GM12878 (cell line): ENCODE data around the gene GRIA4. TPM values are rescaled to one million over a fixed set of nuclear protein-coding genes. Genes with fewer than 3 reads are reported as not detected.

Experiments used
- ATAC-seq: fragments of 200-7000 bp; cut with Tn5 transposase; 3 replicates; pipeline ENCODE4 v1.9.1; 2020; ENCODE audit warnings: mild to moderate bottlenecking, moderate library complexity
- BruUV-seq: library from RNA; stranded (reverse); fragments of 400-500 nt; replicated peaks from 2 replicates; lab custom pipeline; 2021; lab: Mats Ljungman, UMichigan
- CTCF ChIA-PET: fragments of 300-600 bp; sonication (Branson Sonifier 250); formaldehyde crosslinking; extraction: SDS; loops from one replicate; lab custom pipeline; 2021; ENCODE audit warnings: inconsistent platforms; lab: Yijun Ruan, JAX
- POLR2A ChIA-PET: fragments of 350-600 bp; formaldehyde crosslinking; extraction: SDS; loops from one replicate; lab custom pipeline; 2021; ENCODE audit warnings: inconsistent platforms; lab: Charles Lee
- RAD21 ChIA-PET: fragments of 300-600 bp; sonication (Branson Sonifier 250); formaldehyde crosslinking; loops from one replicate; lab custom pipeline; 2023; ENCODE audit warnings: antibody characterized with exemption; ENCODE audit not compliant: unreplicated experiment; lab: Charles Lee
- SMC1A ChIA-PET: fragments of 300-600 bp; sonication (Branson Sonifier 250); formaldehyde crosslinking; loops from one replicate; lab custom pipeline; 2023; ENCODE audit not compliant: unreplicated experiment, uncharacterized antibody; lab: Charles Lee
- DNase-seq: peaks from one replicate; pipeline ENCODE4 v3.0.0-alpha.2; 2011; ENCODE audit warnings: low read depth, low spot score
- FAIRE-seq: peaks from 3 replicates; lab custom pipeline; 2011; peaks lifted over from hg19 to GRCh38; lab: Jason Lieb, UNC
- H2AFZ ChIP-seq: 2 replicates; pipeline ENCODE4 v1.6.0; 2011; ENCODE audit warnings: low read depth, low read length, control low read depth; ENCODE audit not compliant: control insufficient read depth
- H3K27ac ChIP-seq: 2 replicates; pipeline ENCODE4 v1.5.1; 2011; ENCODE audit warnings: control low read depth; ENCODE audit not compliant: control insufficient read depth, insufficient read depth
- H3K27me3 ChIP-seq, 2 experiments: replicated peaks in 1 of 2; 2 replicates each; pipeline versions ENCODE4 v1.6.0 to v1.6.1; 2011; ENCODE audit warnings: low read length in 1 of 2; ENCODE audit not compliant: control insufficient read depth in 2 of 2, insufficient read depth in 2 of 2
- H3K36me3 ChIP-seq, 2 experiments: 2 replicates each; pipeline ENCODE4 v1.5.1; 2011; ENCODE audit warnings: low read length in 1 of 2; ENCODE audit not compliant: control insufficient read depth in 2 of 2, insufficient read depth in 2 of 2
- H3K4me1 ChIP-seq: 2 replicates; pipeline ENCODE4 v1.6.1; 2011; ENCODE audit warnings: mild to moderate bottlenecking, low read length, moderate library complexity, mixed read lengths; ENCODE audit not compliant: control insufficient read depth, insufficient read depth
- H3K4me2 ChIP-seq: 2 replicates; pipeline ENCODE4 v1.6.0; 2011; ENCODE audit warnings: control low read depth; ENCODE audit not compliant: control insufficient read depth, insufficient read depth
- H3K4me3 ChIP-seq: fragments of 200-600 bp; sonication (generic); 2 replicates; pipeline ENCODE4 v1.5.1; 2016
- H3K79me2 ChIP-seq: 2 replicates; pipeline ENCODE4 v1.6.0; 2011; ENCODE audit warnings: low read length; ENCODE audit not compliant: control insufficient read depth, insufficient read depth
- H3K9ac ChIP-seq: 2 replicates; pipeline ENCODE4 v1.8.0; 2011; ENCODE audit warnings: low read length, control low read depth, mixed read lengths; ENCODE audit not compliant: control insufficient read depth, insufficient read depth
- H3K9me3 ChIP-seq: replicated peaks from 3 replicates; pipeline ENCODE4 v1.5.1; 2011; ENCODE audit warnings: mild to moderate bottlenecking, low read length; ENCODE audit not compliant: control insufficient read depth, insufficient read depth
- H4K20me1 ChIP-seq: 2 replicates; pipeline ENCODE4 v1.6.0; 2011; ENCODE audit not compliant: control insufficient read depth, insufficient read depth
- HDGF ChIP-seq: fragments of 450-650 bp; IDR thresholded peaks from 2 replicates; pipeline ENCODE4 v1.6.1; 2016; ENCODE audit warnings: antibody characterized with exemption
- NFYA ChIP-seq: IDR thresholded peaks from 2 replicates; pipeline ENCODE4 v1.6.1; 2011; ENCODE audit warnings: low read depth, mild to moderate bottlenecking, low read length, improper control_type of control experiment, borderline replicate concordance
- SUPT20H ChIP-seq: IDR thresholded peaks from 2 replicates; pipeline ENCODE4 v1.6.1; 2011; ENCODE audit warnings: low read depth, mild to moderate bottlenecking, low read length, moderate library complexity, borderline replicate concordance; ENCODE audit not compliant: control insufficient read depth
- ZNF687 ChIP-seq: fragments of 450-650 bp; IDR thresholded peaks from 2 replicates; pipeline ENCODE4 v1.6.1; 2017; ENCODE audit warnings: mild to moderate bottlenecking, moderate library complexity
- WGBS: methylation state at CpG from one replicate; pipeline ENCODE4 v1.1.6; 2016; ENCODE audit warnings: low lambda C conversion rate; ENCODE audit not compliant: insufficient replicate concordance, insufficient coverage; ENCODE audit errors: missing lambda C conversion rate; 5-methylcytosine and 5-hydroxymethylcytosine counted together
- in situ Hi-C: fragments of 300-500 bp; cut with MboI; formaldehyde crosslinking; loops from 9 replicates; pipeline ENCODE4 v1.14.3; 2018; ENCODE audit warnings: mixed read lengths
- intact Hi-C: fragments of 100-400 bp; cut with micrococcal nuclease; formaldehyde crosslinking; loops from one replicate; pipeline ENCODE4 v1.14.2; 2022; ENCODE audit not compliant: unreplicated experiment
- polyA plus RNA-seq, 11 experiments: library from polyadenylated mRNA; depleted of rRNA in 4 of 11; unstranded in 6 of 11; stranded (reverse) in 5 of 11; fragments of >200 nt; fragmentation: Nextera tagmentation in 4 of 11; fragmentation: Illumina TruSeq in 1 of 11; extraction: Ambion mirVana in 4 of 11; extraction: Trizol in 1 of 11; gene quantifications; 1 replicate in 1 of 11; 2 replicates in 10 of 11; pipeline versions ENCODE4 v1.2.1 to v1.2.3, GENCODE V29; 2011 to 2016; ENCODE audit warnings: inconsistent platforms in 2 of 11, missing spikeins in 2 of 11, low read depth in 1 of 11
- total RNA-seq, 4 experiments: library from RNA; depleted of rRNA in 3 of 4; stranded (reverse); fragments of >200 nt in 3 of 4; fragmentation: Illumina TruSeq in 1 of 4; extraction: Trizol in 1 of 4; gene quantifications; 2 replicates each; pipeline versions ENCODE4 v1.2.1 to v1.2.3, GENCODE V29; 2013 to 2021
- TF ChIP-seq, protein P1 (sequence below), 3 experiments: IDR thresholded peaks in 2 of 3; conservative IDR thresholded peaks in 1 of 3; 2 replicates each; pipeline ENCODE4 v1.5.1; 2011; ENCODE audit warnings: low read depth in 3 of 3, low read length in 3 of 3, mild to moderate bottlenecking in 3 of 3, control low read depth in 2 of 3, moderate library complexity in 2 of 3, inconsistent platforms in 1 of 3, mixed read lengths in 1 of 3; ENCODE audit not compliant: control insufficient read depth in 2 of 3, insufficient read depth in 1 of 3; ENCODE audit errors: extremely low read depth in 1 of 3

GRIA4 gene
- total and polyA plus RNA-seq, 10 of the 15 experiments (the other 5 are each of a cell fraction or from before 2014, with no cell fraction given) = 0.04 TPM; not detected in 9

DNA sequence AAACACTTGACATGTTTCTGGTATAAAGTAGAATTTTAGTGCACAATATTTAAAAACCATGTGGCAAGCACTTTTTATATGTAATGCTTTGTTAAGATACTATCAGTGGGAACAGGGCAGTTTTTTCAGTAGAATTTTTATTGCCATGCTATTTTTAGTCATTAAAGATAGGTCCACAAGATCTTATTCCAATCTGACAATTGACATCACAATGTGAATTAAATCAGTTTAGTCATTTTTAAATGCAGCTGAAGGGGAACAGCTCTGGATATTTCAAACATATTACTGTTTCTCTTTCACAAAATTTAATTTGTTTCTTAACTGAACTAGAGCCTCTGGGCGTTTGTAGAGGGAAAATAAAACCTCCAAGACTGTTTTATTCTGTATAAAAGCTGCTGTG lies 218.0 kb downstream of the GRIA4 start:
- no peaks in the 10 kb centered on the region for H3K9me3 ChIP-seq
- TF ChIP-seq, protein P1, sequence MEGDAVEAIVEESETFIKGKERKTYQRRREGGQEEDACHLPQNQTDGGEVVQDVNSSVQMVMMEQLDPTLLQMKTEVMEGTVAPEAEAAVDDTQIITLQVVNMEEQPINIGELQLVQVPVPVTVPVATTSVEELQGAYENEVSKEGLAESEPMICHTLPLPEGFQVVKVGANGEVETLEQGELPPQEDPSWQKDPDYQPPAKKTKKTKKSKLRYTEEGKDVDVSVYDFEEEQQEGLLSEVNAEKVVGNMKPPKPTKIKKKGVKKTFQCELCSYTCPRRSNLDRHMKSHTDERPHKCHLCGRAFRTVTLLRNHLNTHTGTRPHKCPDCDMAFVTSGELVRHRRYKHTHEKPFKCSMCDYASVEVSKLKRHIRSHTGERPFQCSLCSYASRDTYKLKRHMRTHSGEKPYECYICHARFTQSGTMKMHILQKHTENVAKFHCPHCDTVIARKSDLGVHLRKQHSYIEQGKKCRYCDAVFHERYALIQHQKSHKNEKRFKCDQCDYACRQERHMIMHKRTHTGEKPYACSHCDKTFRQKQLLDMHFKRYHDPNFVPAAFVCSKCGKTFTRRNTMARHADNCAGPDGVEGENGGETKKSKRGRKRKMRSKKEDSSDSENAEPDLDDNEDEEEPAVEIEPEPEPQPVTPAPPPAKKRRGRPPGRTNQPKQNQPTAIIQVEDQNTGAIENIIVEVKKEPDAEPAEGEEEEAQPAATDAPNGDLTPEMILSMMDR (IDR thresholded peaks at IDR 0.05 in 2 of 3, conservative IDR thresholded peaks at IDR 0.05 in 1 of 3; ENCODE audit: control insufficient read depth in 2 of 3, extremely low read depth in 1 of 3, insufficient read depth in 1 of 3, low read depth in 3 of 3, low read length in 3 of 3) = no peak
- no peak for TF ChIP-seq NFYA
- TF ChIP-seq HDGF = no peak
- TF ChIP-seq SUPT20H = no peak
- no peak for TF ChIP-seq ZNF687
- TF ChIP-seq, all 136 proteins: peak for 0
- WGBS = 0% methylated on average over 1 of the region's 1 CpG
- no peak overlapping the region for H3K27ac ChIP-seq
- ATAC-seq (no peak), DNase-seq (no peak), FAIRE-seq (no peak)
- CTCF ChIA-PET = no interaction called here
- intact Hi-C loops (no loop called here), in situ Hi-C loops (no loop called here)
- no peaks in the 10 kb centered on the region; a peak in 1 of 4 replicates for H3K27me3 ChIP-seq
- no peaks in the 10 kb centered on the region for H3K36me3 ChIP-seq
- H3K4me1 ChIP-seq = peaks cover 3% of the 10 kb centered on the region; the same call in 1 of the 2 replicates
- H3K4me3 ChIP-seq = no peak overlapping the region
- SMC1A ChIA-PET = no interaction called here
- H3K4me2 ChIP-seq = no peak overlapping the region
- no peaks in the 10 kb centered on the region for H4K20me1 ChIP-seq
- BruUV-seq = no TSS peak
- POLR2A ChIA-PET = no interaction called here
- H3K9ac ChIP-seq = no peak overlapping the region
- H2AFZ ChIP-seq = no peak overlapping the region
- no peaks in the 10 kb centered on the region for H3K79me2 ChIP-seq
- RAD21 ChIA-PET = no interaction called here
